Vagina (tissue), 2 donors: Measurements from ENCODE around the gene PLAA.

Experiments
- CTCF ChIP-seq, 3 experiments: fragments of 450-650 bp in 2 of 3; fragments of 200-600 bp in 1 of 3; sonication (generic) in 1 of 3; IDR thresholded peaks; one replicate each; pipeline ENCODE4 v1.5.1; 2017 to 2019; ENCODE audit warnings: antibody characterized with exemption in 3 of 3, mild to moderate bottlenecking in 2 of 3, moderate library complexity in 2 of 3
- POLR2A ChIP-seq, 2 donors: fragments of 450-650 bp; IDR thresholded peaks; one replicate each; pipeline ENCODE4 v1.6.1; 2017; ENCODE audit warnings: antibody characterized with exemption in 2 of 2, mild to moderate bottlenecking in 2 of 2, moderate library complexity in 2 of 2

GRCh38 chr9:26893030-26893676, 53.9 kb downstream of the PLAA start:
- TF ChIP-seq CTCF (IDR thresholded peaks at IDR 0.05): no peak
- TF ChIP-seq POLR2A (IDR thresholded peaks at IDR 0.05): no peak
